SKM-1 (cell line): ENCODE measurements around the gene TMUB1.

Experiments
- DNase-seq: peaks from one replicate; lab custom pipeline; 2025; ENCODE audit not compliant: unreplicated experiment; lab: John Stamatoyannopoulos, UW

The TMUB1 gene

GRCh38 chr7:151083071-151083823 is at the start of gene TMUB1:
Gene TMUB1, minus strand, starts transcription at chr7:151083493. Its CDS starts 930 bp downstream, at chr7:151082563.
- no peak for DNase-seq

GRCh38 chr7:151132461-151133205 is 49.3 kb upstream of the TMUB1 start:
- DNase-seq: no peak

GRCh38 chr7:151131592-151132293 is 48.5 kb upstream of the TMUB1 start:
- DNase-seq: no peak

- no peak for DNase-seq
These were observed 47.9 kb upstream of the TMUB1 start for GRCh38 chr7:151131224-151131591.

GRCh38 chr7:151130741-151131157 is 47.5 kb upstream of the TMUB1 start:
- no peak for DNase-seq

- no peak for DNase-seq
These were observed 46.8 kb upstream of the TMUB1 start for GRCh38 chr7:151129960-151130591.

GRCh38 chr7:151129117-151129959 is 46.0 kb upstream of the TMUB1 start:
- DNase-seq: no peak

- DNase-seq: no peak
These were observed 45.4 kb upstream of the TMUB1 start for GRCh38 chr7:151128716-151129115.

GRCh38 chr7:151128144-151128543 is 44.9 kb upstream of the TMUB1 start:
- DNase-seq: no peak

- DNase-seq: no peak
These were observed 43.3 kb upstream of the TMUB1 start for GRCh38 chr7:151126491-151127137.

- DNase-seq: no peak
These were observed 42.7 kb upstream of the TMUB1 start for GRCh38 chr7:151125846-151126481.

- DNase-seq: no peak
These were observed 42.2 kb upstream of the TMUB1 start for GRCh38 chr7:151125470-151125845.

GRCh38 chr7:151124899-151125399 is 41.7 kb upstream of the TMUB1 start:
- no peak for DNase-seq

- no peak for DNase-seq
These were observed 41.2 kb upstream of the TMUB1 start for GRCh38 chr7:151124481-151124880.

- peak; percentile 5 for DNase-seq
These were observed 40.6 kb upstream of the TMUB1 start for GRCh38 chr7:151123822-151124464.

- no peak for DNase-seq
These were observed 40.0 kb upstream of the TMUB1 start for GRCh38 chr7:151123158-151123821.

GRCh38 chr7:151122796-151123157 is 39.5 kb upstream of the TMUB1 start:
- no peak for DNase-seq

GRCh38 chr7:151122276-151122675 is 39.0 kb upstream of the TMUB1 start:
- no peak for DNase-seq
